HepG2 (cell line): ENCODE results near the gene ACP5. TPM values are rescaled to one million over a fixed set of nuclear protein-coding genes. Genes with fewer than 3 reads are reported as not detected.
A peak's percentile ranks its signal among the peaks of the same experiment; 100 is the strongest.

Experiments
- CERS6 ChIP-seq: sonication (generic); formaldehyde crosslinking; IDR thresholded peaks from 2 replicates; pipeline ENCODE4 v1.5.0; 2020; ENCODE audit warnings: missing genetic modification reagents
- HDAC1 ChIP-seq: sonication (generic); formaldehyde crosslinking; IDR thresholded peaks from 2 replicates; pipeline ENCODE4 v1.5.1; 2020; ENCODE audit warnings: mild to moderate bottlenecking, missing genetic modification reagents
- ISL2 ChIP-seq: sonication (generic); formaldehyde crosslinking; IDR thresholded peaks from 2 replicates; pipeline ENCODE4 v1.5.0; 2020; ENCODE audit warnings: missing genetic modification reagents
- KDM1A ChIP-seq: IDR thresholded peaks from 2 replicates; pipeline ENCODE4 v1.6.1; 2016; ENCODE audit warnings: missing compliant biosample characterization
- KLF6 ChIP-seq: IDR thresholded peaks from 2 replicates; pipeline ENCODE4 v1.8.0; 2016; ENCODE audit warnings: missing biosample characterization, missing genetic modification reagents
- POGZ ChIP-seq: sonication (generic); formaldehyde crosslinking; IDR thresholded peaks from 2 replicates; pipeline ENCODE4 v1.4.0; 2020; ENCODE audit warnings: mild to moderate bottlenecking, missing genetic modification reagents
- RXRB ChIP-seq: IDR thresholded peaks from 2 replicates; pipeline ENCODE4 v1.6.1; 2016; ENCODE audit warnings: borderline replicate concordance, missing genetic modification reagents, missing compliant biosample characterization
- SP5 ChIP-seq: IDR thresholded peaks from 2 replicates; pipeline ENCODE4 v1.6.1; 2016; ENCODE audit warnings: low read depth, borderline replicate concordance
- TGIF2 ChIP-seq: IDR thresholded peaks from 2 replicates; pipeline ENCODE4 v1.6.1; 2016; ENCODE audit warnings: control low read depth, missing compliant biosample characterization
- ZBTB4 ChIP-seq: sonication (generic); formaldehyde crosslinking; IDR thresholded peaks from 2 replicates; pipeline ENCODE4 v1.4.0; 2020; ENCODE audit warnings: missing genetic modification reagents, mild to moderate bottlenecking, borderline replicate concordance
- ZC3H13 ChIP-seq: sonication (generic); formaldehyde crosslinking; IDR thresholded peaks from 2 replicates; pipeline ENCODE4 v1.8.1; 2023; ENCODE audit warnings: mild to moderate bottlenecking, missing genetic modification reagents, moderate library complexity
- ZNF143 ChIP-seq: sonication (generic); formaldehyde crosslinking; IDR thresholded peaks from 2 replicates; pipeline ENCODE4 v1.4.0; 2020; ENCODE audit warnings: missing genetic modification reagents
- ZNF251 ChIP-seq: sonication (generic); formaldehyde crosslinking; IDR thresholded peaks from 2 replicates; pipeline ENCODE4 v1.9.0; 2021; ENCODE audit warnings: mild to moderate bottlenecking, missing genetic modification reagents
- ZNF367 ChIP-seq: sonication (generic); formaldehyde crosslinking; IDR thresholded peaks from 2 replicates; pipeline ENCODE4 v1.4.0; 2020; ENCODE audit warnings: missing genetic modification reagents, borderline replicate concordance
- ZNF572 ChIP-seq: sonication (generic); formaldehyde crosslinking; IDR thresholded peaks from 2 replicates; pipeline ENCODE4 v1.5.1; 2020; ENCODE audit warnings: mild to moderate bottlenecking, missing genetic modification reagents
- polyA plus RNA-seq, 8 experiments: library from polyadenylated mRNA; depleted of rRNA in 3 of 8; stranded (reverse) in 7 of 8; unstranded in 1 of 8; fragments of >200 nt; fragmentation: Illumina TruSeq in 4 of 8; extraction: Trizol in 4 of 8; gene quantifications; 2 replicates each; pipeline versions ENCODE4 v1.2.1 to v1.2.3, GENCODE V29; 2011 to 2016; ENCODE audit warnings: low read depth in 4 of 8, missing spikeins in 1 of 8, mixed read lengths in 1 of 8; ENCODE audit not compliant: insufficient read depth in 1 of 8
- total RNA-seq, 5 experiments: library from RNA; depleted of rRNA; stranded (reverse); fragments of >200 nt; fragmentation: Illumina TruSeq; extraction: Trizol; gene quantifications; 2 replicates each; pipeline ENCODE4 v1.2.3, GENCODE V29; 2016; ENCODE audit warnings: low read depth in 1 of 5
- TF ChIP-seq, protein P1 (sequence below): sonication (generic); formaldehyde crosslinking; IDR thresholded peaks from 2 replicates; pipeline ENCODE4 v1.4.0; 2020; ENCODE audit warnings: missing genetic modification reagents

The ACP5 gene
- total and polyA plus RNA-seq, 2 of the 13 experiments (the other 11 are each of a cell fraction or from before 2014, with no cell fraction given) = 1.3 to 6.7 TPM

- TF ChIP-seq ZNF143 (CRISPR knock-in tag) (0 out of 2 replicates have a peak, but pooled peaks have one; percentile 28), RXRB (CRISPR knock-in tag) (peak; percentile 60; the same call in 1 of the 2 replicates), CERS6 (CRISPR knock-in tag) (no peak), ZBTB4 (CRISPR knock-in tag) (no peak), ISL2 (peak; percentile 29; the same call in 1 of the 2 replicates), KDM1A (CRISPR knock-in tag) (peak; percentile 53; the same call in 1 of the 2 replicates), SP5 (no peak), ZNF367 (CRISPR knock-in tag) (no peak), KLF6 (peak; percentile 80), ZNF572 (CRISPR knock-in tag) (no peak), POGZ (0 out of 2 replicates have a peak, but pooled peaks have one; percentile 36), ZC3H13 (CRISPR knock-in tag) (no peak), HDAC1 (peak; percentile 86), ZNF251 (CRISPR knock-in tag) (0 out of 2 replicates have a peak, but pooled peaks have one; percentile 42), TGIF2 (CRISPR knock-in tag) (peak; percentile 100)
- TF ChIP-seq, protein P1, sequence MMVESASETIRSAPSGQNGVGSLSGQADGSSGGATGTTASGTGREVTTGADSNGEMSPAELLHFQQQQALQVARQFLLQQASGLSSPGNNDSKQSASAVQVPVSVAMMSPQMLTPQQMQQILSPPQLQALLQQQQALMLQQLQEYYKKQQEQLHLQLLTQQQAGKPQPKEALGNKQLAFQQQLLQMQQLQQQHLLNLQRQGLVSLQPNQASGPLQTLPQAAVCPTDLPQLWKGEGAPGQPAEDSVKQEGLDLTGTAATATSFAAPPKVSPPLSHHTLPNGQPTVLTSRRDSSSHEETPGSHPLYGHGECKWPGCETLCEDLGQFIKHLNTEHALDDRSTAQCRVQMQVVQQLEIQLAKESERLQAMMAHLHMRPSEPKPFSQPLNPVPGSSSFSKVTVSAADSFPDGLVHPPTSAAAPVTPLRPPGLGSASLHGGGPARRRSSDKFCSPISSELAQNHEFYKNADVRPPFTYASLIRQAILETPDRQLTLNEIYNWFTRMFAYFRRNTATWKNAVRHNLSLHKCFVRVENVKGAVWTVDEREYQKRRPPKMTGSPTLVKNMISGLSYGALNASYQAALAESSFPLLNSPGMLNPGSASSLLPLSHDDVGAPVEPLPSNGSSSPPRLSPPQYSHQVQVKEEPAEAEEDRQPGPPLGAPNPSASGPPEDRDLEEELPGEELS (CRISPR knock-in tag) = no peak
Observed at GRCh38 chr19:11530432-11530831, 47.0 kb downstream of the ACP5 start (continued).
